ENCODE measurements around the gene RAF1.

Gene RAF1

GRCh38 chr3:12558706-12559105, 105.2 kb downstream of the RAF1 start:
- TF ChIP-seq CTCF (IDR thresholded peaks at IDR 0.05; ENCODE audit: low read depth, low read length): no peak
- DNase-seq (ENCODE audit: extremely low read depth, low read depth): no peak

- no peak for DNase-seq (ENCODE audit: extremely low read depth, low read depth)
- TF ChIP-seq CTCF (IDR thresholded peaks at IDR 0.05; ENCODE audit: low read depth, low read length): no peak
These were observed 106.3 kb downstream of the RAF1 start for GRCh38 chr3:12557473-12558100.

GRCh38 chr3:12556690-12557472, 107.0 kb downstream of the RAF1 start, which contains the start of gene MKRN2:
Gene MKRN2, plus strand, starts transcription at chr3:12557087. Its CDS starts 64 bp downstream, at chr3:12557151.
- DNase-seq (ENCODE audit: extremely low read depth, low read depth): peak; percentile 59
- TF ChIP-seq CTCF (IDR thresholded peaks at IDR 0.05; ENCODE audit: low read depth, low read length): no peak; the same call in 1 of the 2 replicates

GRCh38 chr3:12556314-12556689, 107.6 kb downstream of the RAF1 start:
- no peak for DNase-seq (ENCODE audit: extremely low read depth, low read depth)
- TF ChIP-seq CTCF (IDR thresholded peaks at IDR 0.05; ENCODE audit: low read depth, low read length): no peak; the same call in 1 of the 2 replicates

GRCh38 chr3:12553921-12554391, 110.0 kb downstream of the RAF1 start:
- DNase-seq (ENCODE audit: extremely low read depth, low read depth): no peak
- no peak for TF ChIP-seq CTCF (IDR thresholded peaks at IDR 0.05; ENCODE audit: low read depth, low read length)

GRCh38 chr3:12549971-12550760, 113.8 kb downstream of the RAF1 start:
- no peak for DNase-seq (ENCODE audit: extremely low read depth, low read depth)
- no peak for TF ChIP-seq CTCF (IDR thresholded peaks at IDR 0.05; ENCODE audit: low read depth, low read length)

Data from AG09319 (cell line).